Vagina (tissue), 2 donors: ENCODE results near the gene MAP3K8.
"Not testable (repeated sequence)": the region's sequence is repeated elsewhere in the genome, so short reads cannot be mapped to it uniquely, and the experiment has no call there.

Source experiments
- POLR2A ChIP-seq, 2 donors: fragments of 450-650 bp; IDR thresholded peaks; one replicate each; pipeline ENCODE4 v1.6.1; 2017; ENCODE audit warnings: antibody characterized with exemption in 2 of 2, mild to moderate bottlenecking in 2 of 2, moderate library complexity in 2 of 2
- POLR2AphosphoS5 ChIP-seq, 2 donors: sonication (generic); formaldehyde crosslinking; IDR thresholded peaks; one replicate each; pipeline ENCODE4 v1.9.0; 2017; ENCODE audit warnings: antibody characterized with exemption in 2 of 2, mild to moderate bottlenecking in 2 of 2, low read depth in 1 of 2; ENCODE audit not compliant: insufficient read depth in 1 of 2
- TF ChIP-seq, protein P1 (sequence below), 3 experiments: fragments of 450-650 bp in 2 of 3; fragments of 200-600 bp in 1 of 3; sonication (generic) in 1 of 3; IDR thresholded peaks; one replicate each; pipeline ENCODE4 v1.5.1; 2017 to 2019; ENCODE audit warnings: antibody characterized with exemption in 3 of 3, mild to moderate bottlenecking in 2 of 3, moderate library complexity in 2 of 3

DNA sequence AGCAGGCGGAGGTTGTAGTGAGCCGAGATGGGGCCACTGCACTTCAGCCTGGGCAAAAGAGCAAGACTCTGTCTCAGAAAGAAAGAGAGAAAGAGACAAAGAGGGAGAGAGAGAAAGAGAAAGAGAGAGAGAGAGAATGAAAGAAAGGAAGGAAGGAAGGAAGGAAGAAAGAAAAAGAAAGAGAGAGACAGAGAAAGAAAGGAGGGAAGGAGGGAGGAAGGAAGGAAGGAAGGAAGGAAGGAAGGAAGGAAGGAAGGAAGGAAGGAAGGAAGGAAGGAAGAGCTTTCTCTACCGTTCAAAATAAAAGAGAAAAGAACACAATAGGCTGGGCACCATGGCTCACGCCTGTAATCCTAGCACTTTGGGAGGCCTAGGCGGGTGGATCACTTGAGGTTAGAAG, 41.5 kb downstream of the MAP3K8 start:
- TF ChIP-seq, protein P1, sequence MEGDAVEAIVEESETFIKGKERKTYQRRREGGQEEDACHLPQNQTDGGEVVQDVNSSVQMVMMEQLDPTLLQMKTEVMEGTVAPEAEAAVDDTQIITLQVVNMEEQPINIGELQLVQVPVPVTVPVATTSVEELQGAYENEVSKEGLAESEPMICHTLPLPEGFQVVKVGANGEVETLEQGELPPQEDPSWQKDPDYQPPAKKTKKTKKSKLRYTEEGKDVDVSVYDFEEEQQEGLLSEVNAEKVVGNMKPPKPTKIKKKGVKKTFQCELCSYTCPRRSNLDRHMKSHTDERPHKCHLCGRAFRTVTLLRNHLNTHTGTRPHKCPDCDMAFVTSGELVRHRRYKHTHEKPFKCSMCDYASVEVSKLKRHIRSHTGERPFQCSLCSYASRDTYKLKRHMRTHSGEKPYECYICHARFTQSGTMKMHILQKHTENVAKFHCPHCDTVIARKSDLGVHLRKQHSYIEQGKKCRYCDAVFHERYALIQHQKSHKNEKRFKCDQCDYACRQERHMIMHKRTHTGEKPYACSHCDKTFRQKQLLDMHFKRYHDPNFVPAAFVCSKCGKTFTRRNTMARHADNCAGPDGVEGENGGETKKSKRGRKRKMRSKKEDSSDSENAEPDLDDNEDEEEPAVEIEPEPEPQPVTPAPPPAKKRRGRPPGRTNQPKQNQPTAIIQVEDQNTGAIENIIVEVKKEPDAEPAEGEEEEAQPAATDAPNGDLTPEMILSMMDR (IDR thresholded peaks at IDR 0.05): not testable (repeated sequence)
- TF ChIP-seq POLR2A (IDR thresholded peaks at IDR 0.05); POLR2AphosphoS5 (IDR thresholded peaks at IDR 0.05; ENCODE audit: insufficient read depth in 1 of 2, low read depth in 1 of 2): not testable (repeated sequence)
